Measurements from ENCODE around the gene ACOX1.

The ACOX1 gene

GRCh38 chr17:75898791-75899190, 80.2 kb downstream of the ACOX1 start:
- peaks cover 70% of the 10 kb centered on the region for H3K36me3 ChIP-seq (ENCODE audit: control insufficient read depth, low read length)
- H3K4me1 ChIP-seq (ENCODE audit: control insufficient read depth, low read length) = peaks cover 24% of the 10 kb centered on the region
- H3K79me2 ChIP-seq (ENCODE audit: control insufficient read depth, low read length) = peaks cover 49% of the 10 kb centered on the region
- no peaks in the 10 kb centered on the region for H3K27me3 ChIP-seq (ENCODE audit: control insufficient read depth, low read length)
- no peak overlapping the region for H3K4me3 ChIP-seq (ENCODE audit: low read length)
- H3F3A ChIP-seq (ENCODE audit: control insufficient read depth, insufficient read depth) = peaks cover 9% of the 10 kb centered on the region
- no peaks in the 10 kb centered on the region for H4K20me1 ChIP-seq (ENCODE audit: control insufficient read depth, insufficient read depth, low read depth, low read length)
- no peak overlapping the region for H3K4me2 ChIP-seq (ENCODE audit: low read length)
- TF ChIP-seq EZH2phosphoT487 (IDR thresholded peaks at IDR 0.05; ENCODE audit: borderline replicate concordance, low read length) (no peak), CTCF (IDR thresholded peaks at IDR 0.05; ENCODE audit: low read depth, low read length, poor library complexity, severe bottlenecking) (no peak)
- no peaks in the 10 kb centered on the region for H3K9me3 ChIP-seq (ENCODE audit: control insufficient read depth, insufficient read depth, low read length)
- no peaks in the 10 kb centered on the region for H3K9me2 ChIP-seq (replicated peaks; ENCODE audit: control insufficient read depth, low read length)
- no peak overlapping the region for H3K27ac ChIP-seq (ENCODE audit: low read depth, low read length)

- Histone ChIP-seq H3K9me3 (ENCODE audit: control insufficient read depth, insufficient read depth, low read length) (no peaks in the 10 kb centered on the region), H3K4me2 (ENCODE audit: low read length) (no peak overlapping the region), H3K79me2 (ENCODE audit: control insufficient read depth, low read length) (peaks cover 49% of the 10 kb centered on the region), H3F3A (ENCODE audit: control insufficient read depth, insufficient read depth) (peaks cover 9% of the 10 kb centered on the region), H3K36me3 (ENCODE audit: control insufficient read depth, low read length) (peaks cover 67% of the 10 kb centered on the region), H3K4me3 (ENCODE audit: low read length) (no peak overlapping the region), H3K27me3 (ENCODE audit: control insufficient read depth, low read length) (no peaks in the 10 kb centered on the region), H3K9me2 (replicated peaks; ENCODE audit: control insufficient read depth, low read length) (no peaks in the 10 kb centered on the region), H4K20me1 (ENCODE audit: control insufficient read depth, insufficient read depth, low read depth, low read length) (no peaks in the 10 kb centered on the region), H3K27ac (ENCODE audit: low read depth, low read length) (no peak overlapping the region), H3K4me1 (ENCODE audit: control insufficient read depth, low read length) (peaks cover 20% of the 10 kb centered on the region)
- TF ChIP-seq EZH2phosphoT487 (IDR thresholded peaks at IDR 0.05; ENCODE audit: borderline replicate concordance, low read length) (no peak), CTCF (IDR thresholded peaks at IDR 0.05; ENCODE audit: low read depth, low read length, poor library complexity, severe bottlenecking) (no peak)
Measured at GRCh38 chr17:75898065-75898464, 80.9 kb downstream of the ACOX1 start.

- peak overlapping the region; percentile 99 for H3K4me2 ChIP-seq (ENCODE audit: low read length)
- no peaks in the 10 kb centered on the region for H4K20me1 ChIP-seq (ENCODE audit: control insufficient read depth, insufficient read depth, low read depth, low read length)
- H3K27me3 ChIP-seq (ENCODE audit: control insufficient read depth, low read length) = no peaks in the 10 kb centered on the region
- TF ChIP-seq EZH2phosphoT487 (IDR thresholded peaks at IDR 0.05; ENCODE audit: borderline replicate concordance, low read length) (no peak), CTCF (IDR thresholded peaks at IDR 0.05; ENCODE audit: low read depth, low read length, poor library complexity, severe bottlenecking) (no peak)
- peaks cover 18% of the 10 kb centered on the region for H3K4me1 ChIP-seq (ENCODE audit: control insufficient read depth, low read length)
- H3K4me3 ChIP-seq (ENCODE audit: low read length) = peak overlapping the region; percentile 90
- H3K9me3 ChIP-seq (ENCODE audit: control insufficient read depth, insufficient read depth, low read length) = no peaks in the 10 kb centered on the region
- H3F3A ChIP-seq (ENCODE audit: control insufficient read depth, insufficient read depth) = peaks cover 9% of the 10 kb centered on the region
- H3K36me3 ChIP-seq (ENCODE audit: control insufficient read depth, low read length) = peaks cover 66% of the 10 kb centered on the region
- peaks cover 45% of the 10 kb centered on the region for H3K79me2 ChIP-seq (ENCODE audit: control insufficient read depth, low read length)
- H3K27ac ChIP-seq (ENCODE audit: low read depth, low read length) = no peak overlapping the region
- no peaks in the 10 kb centered on the region for H3K9me2 ChIP-seq (replicated peaks; ENCODE audit: control insufficient read depth, low read length)
Measured at GRCh38 chr17:75897160-75898019, 81.6 kb downstream of the ACOX1 start.
